GM12878 (cell line): ENCODE results near the gene SNX22.

Experiments used
- ASH2L ChIP-seq: fragments of 300-600, 200-600 bp; sonication (generic); IDR thresholded peaks from 2 replicates; pipeline ENCODE4 v1.6.1; 2017; ENCODE audit warnings: low read depth, mild to moderate bottlenecking, borderline replicate concordance
- POLR2A ChIP-seq: IDR thresholded peaks from 2 replicates; pipeline ENCODE4 v1.6.1; 2011; ENCODE audit warnings: low read depth, mild to moderate bottlenecking, low read length
- SMARCA5 ChIP-seq: fragments of 450-650 bp; IDR thresholded peaks from 2 replicates; pipeline ENCODE4 v1.6.1; 2017; ENCODE audit warnings: mild to moderate bottlenecking
- ZNF384 ChIP-seq: IDR thresholded peaks from 2 replicates; pipeline ENCODE4 v1.6.1; 2012; ENCODE audit warnings: low read depth, mild to moderate bottlenecking, low read length, improper control_type of control experiment, borderline replicate concordance
- TF ChIP-seq, protein P1 (sequence below), 3 experiments: IDR thresholded peaks in 2 of 3; conservative IDR thresholded peaks in 1 of 3; 2 replicates each; pipeline ENCODE4 v1.5.1; 2011; ENCODE audit warnings: low read depth in 3 of 3, low read length in 3 of 3, mild to moderate bottlenecking in 3 of 3, control low read depth in 2 of 3, moderate library complexity in 2 of 3, inconsistent platforms in 1 of 3, mixed read lengths in 1 of 3; ENCODE audit not compliant: control insufficient read depth in 2 of 3, insufficient read depth in 1 of 3; ENCODE audit errors: extremely low read depth in 1 of 3
- TF ChIP-seq, protein P2 (sequence below): IDR thresholded peaks from 2 replicates; pipeline ENCODE4 v1.6.1; 2011; ENCODE audit warnings: low read depth, low read length, improper control_type of control experiment, borderline replicate concordance
- TF ChIP-seq, protein P3 (sequence below): fragments of 450-650 bp; IDR thresholded peaks from 2 replicates; pipeline ENCODE4 v1.6.1; 2017; ENCODE audit warnings: mild to moderate bottlenecking

GRCh38 chr15:64149893-64150578 lies 1.5 kb upstream of the SNX22 start:
- TF ChIP-seq, protein P1, sequence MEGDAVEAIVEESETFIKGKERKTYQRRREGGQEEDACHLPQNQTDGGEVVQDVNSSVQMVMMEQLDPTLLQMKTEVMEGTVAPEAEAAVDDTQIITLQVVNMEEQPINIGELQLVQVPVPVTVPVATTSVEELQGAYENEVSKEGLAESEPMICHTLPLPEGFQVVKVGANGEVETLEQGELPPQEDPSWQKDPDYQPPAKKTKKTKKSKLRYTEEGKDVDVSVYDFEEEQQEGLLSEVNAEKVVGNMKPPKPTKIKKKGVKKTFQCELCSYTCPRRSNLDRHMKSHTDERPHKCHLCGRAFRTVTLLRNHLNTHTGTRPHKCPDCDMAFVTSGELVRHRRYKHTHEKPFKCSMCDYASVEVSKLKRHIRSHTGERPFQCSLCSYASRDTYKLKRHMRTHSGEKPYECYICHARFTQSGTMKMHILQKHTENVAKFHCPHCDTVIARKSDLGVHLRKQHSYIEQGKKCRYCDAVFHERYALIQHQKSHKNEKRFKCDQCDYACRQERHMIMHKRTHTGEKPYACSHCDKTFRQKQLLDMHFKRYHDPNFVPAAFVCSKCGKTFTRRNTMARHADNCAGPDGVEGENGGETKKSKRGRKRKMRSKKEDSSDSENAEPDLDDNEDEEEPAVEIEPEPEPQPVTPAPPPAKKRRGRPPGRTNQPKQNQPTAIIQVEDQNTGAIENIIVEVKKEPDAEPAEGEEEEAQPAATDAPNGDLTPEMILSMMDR (IDR thresholded peaks at IDR 0.05 in 2 of 3, conservative IDR thresholded peaks at IDR 0.05 in 1 of 3; ENCODE audit: control insufficient read depth in 2 of 3, extremely low read depth in 1 of 3, insufficient read depth in 1 of 3, low read depth in 3 of 3, low read length in 3 of 3): no peak
- no peak for TF ChIP-seq SMARCA5
- TF ChIP-seq ZNF384: no peak
- no peak for TF ChIP-seq ASH2L
- TF ChIP-seq, protein P2, sequence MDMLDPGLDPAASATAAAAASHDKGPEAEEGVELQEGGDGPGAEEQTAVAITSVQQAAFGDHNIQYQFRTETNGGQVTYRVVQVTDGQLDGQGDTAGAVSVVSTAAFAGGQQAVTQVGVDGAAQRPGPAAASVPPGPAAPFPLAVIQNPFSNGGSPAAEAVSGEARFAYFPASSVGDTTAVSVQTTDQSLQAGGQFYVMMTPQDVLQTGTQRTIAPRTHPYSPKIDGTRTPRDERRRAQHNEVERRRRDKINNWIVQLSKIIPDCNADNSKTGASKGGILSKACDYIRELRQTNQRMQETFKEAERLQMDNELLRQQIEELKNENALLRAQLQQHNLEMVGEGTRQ: no peak
- no peak for TF ChIP-seq POLR2A
- TF ChIP-seq, protein P3, sequence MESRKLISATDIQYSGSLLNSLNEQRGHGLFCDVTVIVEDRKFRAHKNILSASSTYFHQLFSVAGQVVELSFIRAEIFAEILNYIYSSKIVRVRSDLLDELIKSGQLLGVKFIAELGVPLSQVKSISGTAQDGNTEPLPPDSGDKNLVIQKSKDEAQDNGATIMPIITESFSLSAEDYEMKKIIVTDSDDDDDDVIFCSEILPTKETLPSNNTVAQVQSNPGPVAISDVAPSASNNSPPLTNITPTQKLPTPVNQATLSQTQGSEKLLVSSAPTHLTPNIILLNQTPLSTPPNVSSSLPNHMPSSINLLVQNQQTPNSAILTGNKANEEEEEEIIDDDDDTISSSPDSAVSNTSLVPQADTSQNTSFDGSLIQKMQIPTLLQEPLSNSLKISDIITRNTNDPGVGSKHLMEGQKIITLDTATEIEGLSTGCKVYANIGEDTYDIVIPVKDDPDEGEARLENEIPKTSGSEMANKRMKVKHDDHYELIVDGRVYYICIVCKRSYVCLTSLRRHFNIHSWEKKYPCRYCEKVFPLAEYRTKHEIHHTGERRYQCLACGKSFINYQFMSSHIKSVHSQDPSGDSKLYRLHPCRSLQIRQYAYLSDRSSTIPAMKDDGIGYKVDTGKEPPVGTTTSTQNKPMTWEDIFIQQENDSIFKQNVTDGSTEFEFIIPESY: no peak
